ENCODE data around the gene PRDM15.

Gene PRDM15

DNA sequence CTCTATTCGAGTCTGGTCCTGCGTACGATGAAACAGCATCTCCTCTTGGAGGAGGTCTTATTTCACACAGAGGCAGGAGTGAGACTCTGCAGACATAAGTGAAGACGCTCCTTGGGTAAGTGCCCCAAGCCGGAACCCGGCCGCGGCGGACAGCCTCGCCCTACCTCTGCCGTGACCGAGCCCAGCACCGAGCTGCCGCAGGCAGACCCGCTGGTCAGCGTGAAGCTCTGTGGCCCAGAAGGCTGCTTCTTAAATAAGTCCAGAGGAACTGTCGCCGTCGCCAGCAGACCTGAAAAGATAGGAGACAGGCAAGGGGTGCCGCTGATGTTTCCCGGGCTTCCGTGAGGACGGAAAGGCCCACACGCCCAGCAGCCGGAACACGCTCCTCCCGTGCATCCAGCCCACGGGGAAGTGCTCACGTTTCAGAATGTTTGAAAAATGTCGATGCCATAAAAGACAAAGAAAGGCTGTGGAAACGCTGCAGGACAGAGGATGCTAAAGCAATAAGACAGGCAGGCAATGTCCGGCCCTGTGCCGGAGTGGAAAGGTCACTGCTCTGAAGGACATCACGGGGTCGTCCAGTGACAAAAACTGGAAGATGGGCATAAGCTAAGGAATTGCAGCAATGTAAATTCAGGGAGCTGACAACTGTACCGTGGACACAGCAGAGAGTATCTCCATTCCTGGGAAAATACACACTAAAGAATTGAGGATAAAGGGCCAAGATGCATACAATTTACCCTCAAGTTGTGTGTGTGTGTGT is 28.5 kb upstream of the PRDM15 start:
- DNase-seq: no peak

DNA sequence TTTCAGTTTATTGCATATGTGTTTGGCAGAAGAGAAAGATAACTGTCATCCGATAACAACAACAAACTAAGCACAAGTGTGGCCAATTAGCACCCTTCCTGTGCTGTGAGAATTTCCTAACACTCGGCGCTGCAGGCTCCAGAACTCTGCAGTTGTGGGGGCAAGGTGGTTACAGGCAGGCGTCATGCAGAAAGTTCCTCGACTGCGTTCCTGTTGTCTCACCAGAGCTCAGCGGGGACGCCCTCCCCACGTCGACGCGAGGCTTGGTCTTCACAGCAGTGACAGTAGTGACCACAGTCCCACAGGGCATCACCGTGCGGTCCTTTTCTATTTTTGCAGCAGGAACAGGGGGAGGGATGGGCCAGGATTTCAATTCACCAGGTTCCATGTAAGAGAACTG is 27.6 kb upstream of the PRDM15 start:
- DNase-seq: no peak

DNA sequence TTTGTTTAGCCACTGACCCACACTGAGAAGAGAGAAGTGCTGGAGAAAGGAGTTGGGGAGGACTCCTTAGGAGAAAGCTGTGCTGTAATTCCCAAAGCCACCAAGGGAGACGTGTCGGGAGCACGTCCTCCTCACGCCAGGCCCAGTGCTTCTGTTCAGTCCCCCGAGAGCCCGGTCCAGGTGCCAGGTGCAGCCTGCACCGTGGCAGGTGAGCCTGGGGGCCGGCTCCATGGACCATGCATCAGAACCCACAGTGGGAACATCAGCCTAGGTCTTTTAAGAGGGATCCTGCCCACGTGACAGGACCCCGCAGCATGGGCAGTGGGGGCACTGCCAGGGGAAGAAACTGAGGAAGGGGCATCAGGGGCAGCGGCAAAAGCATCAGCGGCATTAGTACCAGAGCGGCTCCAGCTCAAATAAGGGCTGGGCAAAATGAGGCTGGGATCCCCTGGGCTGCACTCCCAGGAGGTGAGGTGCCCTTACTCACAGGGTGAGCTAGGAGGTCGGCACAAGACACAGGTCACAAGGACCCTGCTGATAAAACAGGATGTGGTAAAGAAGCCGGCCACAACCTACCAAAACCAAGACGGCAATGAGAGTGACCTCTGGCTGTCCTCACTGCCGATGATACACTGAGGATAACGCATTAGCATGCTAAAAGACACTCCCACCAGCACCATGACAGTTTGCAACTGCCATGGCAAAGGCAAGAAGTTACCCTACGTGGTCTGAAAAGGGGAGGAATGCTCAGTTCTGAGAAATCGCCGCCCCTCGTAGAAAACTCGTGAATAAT is 24.6 kb upstream of the PRDM15 start:
- DNase-seq: no peak

DNA sequence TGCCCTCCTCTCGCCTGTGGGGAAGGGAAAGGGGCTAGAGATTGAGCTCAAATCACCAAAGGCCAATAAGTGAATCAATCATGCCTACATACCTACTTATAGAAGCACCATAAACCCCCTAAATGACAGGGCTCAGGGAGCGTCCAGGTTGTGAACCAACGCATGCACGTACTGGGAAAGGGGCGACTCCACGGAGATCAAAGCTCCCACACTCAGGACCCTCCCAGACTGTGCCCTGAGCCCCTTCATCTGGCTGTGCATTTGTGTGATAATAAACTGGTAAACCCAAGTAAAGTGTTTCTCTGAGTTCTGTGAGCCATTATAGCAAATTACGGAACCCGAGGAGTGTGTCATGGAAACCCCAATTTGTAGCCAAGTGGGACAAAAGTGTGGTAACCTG is 23.8 kb upstream of the PRDM15 start:
- no peak for DNase-seq

DNA sequence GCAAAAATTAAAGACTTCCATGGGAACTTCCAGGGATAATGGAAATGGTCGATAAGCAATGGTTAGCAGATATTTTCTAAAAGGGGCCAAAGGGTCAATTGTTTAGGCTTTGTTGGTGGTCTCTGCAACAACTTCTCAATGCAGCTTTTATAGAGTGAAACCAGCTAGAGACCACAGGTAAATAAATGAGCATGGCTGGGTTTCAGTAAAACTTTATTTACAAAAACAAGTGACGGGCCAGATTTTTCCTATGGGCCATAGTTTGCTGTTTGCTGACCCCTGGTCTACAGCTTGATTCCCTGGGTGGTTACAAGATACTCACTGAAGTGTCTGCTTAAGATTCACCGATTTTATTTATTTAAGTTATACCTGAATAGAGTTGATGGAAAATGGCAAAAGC is 22.6 kb upstream of the PRDM15 start:
- no peak for DNase-seq

DNA sequence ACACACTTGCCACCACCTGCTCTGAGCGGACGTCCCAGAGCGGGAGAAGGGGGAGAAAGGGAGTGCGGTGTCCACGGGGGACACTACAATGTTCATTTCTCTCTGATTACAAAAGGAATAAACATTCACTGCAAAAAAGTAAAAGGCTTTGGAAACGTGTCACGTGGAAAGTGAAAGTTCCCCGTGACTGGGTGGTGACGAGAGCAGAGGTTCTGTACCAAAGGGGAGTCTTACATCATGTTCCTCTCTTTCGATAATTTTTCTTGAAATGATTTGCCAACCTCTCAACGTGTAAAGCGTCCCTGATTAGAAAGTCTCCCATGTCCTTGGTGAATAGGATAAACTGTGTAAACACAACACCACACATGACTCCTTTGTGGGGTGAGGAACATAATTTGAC is 22.0 kb upstream of the PRDM15 start:
- peak; percentile 9 for DNase-seq

DNA sequence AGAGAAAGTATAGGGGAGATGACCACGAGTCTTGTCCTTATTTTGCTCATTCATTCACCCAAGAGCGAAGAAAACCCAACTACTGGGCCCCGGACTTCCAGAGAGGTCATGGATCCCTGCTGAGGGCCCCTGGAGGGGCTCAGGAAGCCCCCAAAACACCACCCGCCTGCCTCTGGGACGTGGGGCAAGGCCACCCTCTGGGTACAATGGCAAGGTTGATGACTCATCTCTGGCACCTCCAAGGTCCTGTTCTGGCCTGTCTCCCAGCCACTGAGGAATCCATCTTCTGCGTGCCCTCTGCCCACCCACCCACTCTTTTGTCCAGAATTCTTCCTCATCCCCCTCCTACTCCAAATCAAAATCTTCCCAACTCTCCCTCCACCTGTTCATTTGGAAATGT is 21.3 kb upstream of the PRDM15 start:
- DNase-seq: no peak

DNA sequence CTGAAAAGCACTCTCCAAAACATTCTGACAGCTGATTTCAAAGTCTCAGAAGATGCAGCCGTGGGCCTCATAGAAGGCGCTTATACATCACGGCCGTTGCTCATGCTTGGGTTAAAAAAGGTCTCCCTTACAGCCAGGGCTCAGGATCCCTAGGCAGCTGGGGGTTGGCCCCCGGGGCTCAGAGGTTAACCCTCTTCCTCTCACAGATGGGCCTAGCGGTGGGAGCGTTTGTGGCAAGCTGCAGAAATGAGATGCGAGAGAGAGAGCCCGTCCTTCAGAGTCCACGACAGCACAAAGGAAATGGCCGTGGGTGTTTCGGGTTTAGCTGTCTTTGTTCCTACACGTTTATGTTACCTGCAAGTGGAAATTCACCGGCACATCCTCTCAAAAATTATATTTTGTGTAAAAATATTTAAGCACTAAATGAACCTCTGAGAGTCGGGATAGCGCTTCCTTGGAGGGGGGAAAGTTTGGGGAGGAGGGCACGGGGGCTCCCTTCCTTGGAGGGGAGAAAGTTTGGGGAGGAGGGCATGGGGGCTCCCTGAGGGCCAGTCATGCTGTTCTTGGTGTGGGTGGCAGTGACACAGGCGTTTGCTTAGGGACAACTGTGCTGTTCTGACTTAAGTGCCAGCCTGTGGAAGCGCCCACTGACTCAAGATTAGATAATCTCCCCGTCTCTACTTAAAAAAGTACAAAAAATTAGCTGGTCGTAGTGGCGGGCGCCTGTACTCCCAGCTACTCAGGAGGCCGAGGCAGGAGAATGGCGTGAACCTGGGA is 20.5 kb upstream of the PRDM15 start:
- DNase-seq: peak; percentile 36

DNA sequence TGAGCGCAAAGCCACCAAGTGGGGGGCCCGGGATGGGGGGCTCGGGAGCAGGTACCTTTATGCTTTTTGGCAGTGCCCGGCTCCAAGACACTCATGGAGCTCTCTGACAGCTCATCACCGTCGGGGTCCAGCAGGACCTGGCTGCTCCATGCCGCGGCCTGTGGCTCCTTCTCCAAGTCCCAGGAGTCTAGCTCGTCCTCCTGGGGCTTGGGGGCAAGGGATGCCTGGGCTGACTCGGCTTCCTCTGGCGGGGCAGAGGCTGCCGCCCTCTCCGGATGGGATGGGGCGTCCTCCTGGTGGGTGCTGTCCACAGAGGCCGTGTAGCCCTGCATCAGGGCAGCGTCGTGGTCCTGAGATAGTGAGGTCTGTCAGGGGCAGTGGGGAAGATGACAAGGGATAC is 19.9 kb upstream of the PRDM15 start:
- no peak for DNase-seq

DNA sequence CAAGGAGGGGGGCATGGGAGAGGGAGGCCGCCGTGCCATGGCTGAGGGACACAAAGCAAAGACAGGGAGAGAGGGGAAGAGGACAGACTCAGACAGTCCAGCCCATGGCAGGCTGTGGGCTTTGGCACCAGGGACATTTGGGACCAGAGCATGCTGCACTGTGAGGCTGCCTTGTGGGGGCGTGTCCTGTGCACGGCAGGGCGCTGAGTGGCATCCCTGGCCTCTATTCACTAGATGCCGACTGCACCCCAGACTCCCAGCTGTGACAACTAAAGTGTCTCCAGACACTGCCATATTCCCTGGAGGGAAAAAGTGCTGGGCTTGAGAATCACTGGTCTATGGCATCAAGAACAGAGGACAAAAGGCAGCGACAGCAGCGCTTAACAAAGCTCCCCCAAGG is 18.6 kb upstream of the PRDM15 start:
- no peak for DNase-seq

DNA sequence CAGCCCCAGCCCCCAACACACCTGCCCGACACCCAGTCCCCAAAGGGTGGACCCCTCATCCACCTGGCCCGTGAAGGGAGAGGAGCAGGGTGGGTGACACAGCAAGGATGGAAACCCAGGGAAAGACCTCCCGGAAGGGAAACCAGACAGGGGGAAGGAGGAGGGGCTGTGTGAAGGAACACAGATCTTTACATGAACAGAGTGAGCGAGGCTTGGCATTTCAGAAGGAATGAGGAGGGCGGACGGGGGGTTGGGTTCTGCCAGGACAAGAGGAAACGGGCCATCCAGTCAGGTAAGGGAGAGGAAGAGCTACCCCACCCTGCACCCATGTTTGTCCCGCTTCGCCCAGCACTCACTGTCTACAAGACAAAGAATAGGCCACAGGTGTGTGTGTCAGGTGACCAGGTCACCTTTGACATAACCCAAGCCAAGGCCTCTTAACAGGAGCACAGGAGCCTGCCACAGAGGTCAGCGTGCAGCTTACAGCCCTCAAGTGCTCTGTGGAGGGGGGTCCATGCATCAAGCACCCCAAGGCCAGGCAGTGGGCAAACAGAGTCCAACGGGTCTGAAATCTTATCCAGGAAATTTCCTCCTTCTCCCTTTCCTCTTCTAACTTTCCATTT is 18.0 kb upstream of the PRDM15 start:
- no peak for DNase-seq

DNA sequence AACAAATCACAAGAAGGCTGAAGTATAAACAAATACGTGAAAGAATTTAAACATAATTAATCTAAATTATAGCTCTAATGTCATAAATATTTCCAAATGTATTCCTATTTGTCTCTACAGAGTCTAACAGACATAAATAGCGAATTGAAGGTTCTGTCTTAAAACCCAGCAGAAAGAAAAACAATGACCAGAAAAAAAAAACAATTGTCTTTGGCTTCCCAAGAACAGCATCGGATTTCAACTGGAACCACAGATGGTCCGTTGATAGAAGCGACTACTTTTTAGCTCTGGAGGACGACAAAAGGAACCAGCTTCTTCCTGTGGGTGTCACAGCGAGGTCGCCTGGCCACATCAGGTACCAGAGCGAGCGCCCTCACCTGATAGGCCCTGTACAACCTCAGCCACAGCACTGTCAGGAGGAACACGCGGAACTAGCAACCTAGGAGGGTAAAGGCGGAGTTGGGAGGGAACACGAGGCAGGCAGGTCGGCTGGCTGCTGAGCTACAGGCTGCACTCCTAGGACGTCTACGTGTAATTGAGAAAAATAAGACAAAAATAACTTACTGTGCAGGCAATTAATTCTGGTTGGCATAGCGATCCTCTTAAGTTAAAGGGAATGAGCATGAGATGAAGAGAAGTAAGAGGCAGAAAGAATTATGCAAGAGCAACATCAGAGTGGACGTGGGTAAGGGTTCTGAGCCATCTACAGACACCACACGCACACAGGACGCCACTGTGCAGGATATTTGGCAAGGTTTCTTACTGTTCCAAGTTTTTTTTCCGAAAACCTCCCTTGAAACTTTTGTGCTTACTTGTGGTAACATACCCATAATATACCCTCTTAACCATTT is 16.7 kb upstream of the PRDM15 start:
- DNase-seq: peak; percentile 28

DNA sequence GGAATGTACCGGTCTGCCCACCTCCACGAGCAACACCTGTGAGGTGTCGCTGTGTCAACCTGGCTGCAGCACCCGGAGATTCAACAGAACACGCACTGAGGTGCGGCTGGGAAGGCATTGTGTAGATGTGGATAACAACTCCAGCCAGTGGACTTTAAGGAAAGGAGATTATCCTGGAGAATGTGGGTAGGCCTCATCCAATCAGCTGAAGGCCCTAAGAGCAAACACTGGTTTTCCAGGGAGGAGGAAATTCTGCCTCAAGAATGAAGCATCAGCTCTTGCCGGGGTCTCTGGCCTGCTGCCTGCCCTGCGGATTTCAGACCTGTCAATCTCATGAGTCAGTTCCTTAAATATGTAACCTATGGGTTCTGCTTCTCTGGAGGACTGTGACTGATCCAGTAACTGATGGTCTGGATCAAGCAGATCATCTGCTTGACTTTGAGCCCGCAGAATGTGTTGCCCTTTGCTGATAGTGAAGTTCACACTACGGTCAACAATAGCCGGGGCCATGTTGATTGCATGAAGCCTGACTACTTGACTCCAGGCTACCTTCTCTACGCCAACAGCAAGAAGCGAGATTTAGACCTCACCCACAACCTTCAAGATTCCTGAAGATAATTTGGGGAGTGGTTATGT is 15.9 kb upstream of the PRDM15 start:
- no peak for DNase-seq

DNA sequence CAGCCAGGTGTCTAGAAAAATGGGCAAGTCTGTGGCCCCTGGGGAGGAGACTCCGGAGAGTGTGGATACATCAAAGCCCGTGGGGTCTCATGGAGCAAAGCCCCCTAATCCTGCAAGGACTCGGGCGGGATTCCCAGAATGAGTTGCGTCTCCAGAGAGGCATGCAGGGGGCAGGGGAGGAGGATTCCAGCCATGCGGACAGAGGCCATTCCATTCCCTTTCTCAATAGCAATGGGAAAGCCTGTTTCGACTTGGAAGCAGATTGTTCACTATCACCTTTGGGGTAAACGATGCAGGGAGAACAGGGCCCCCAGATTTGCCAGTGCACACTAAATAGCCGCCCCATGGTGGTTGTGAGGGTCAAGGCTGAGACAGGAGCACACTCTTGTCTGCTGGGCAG is 15.4 kb upstream of the PRDM15 start:
- no peak for DNase-seq

DNA sequence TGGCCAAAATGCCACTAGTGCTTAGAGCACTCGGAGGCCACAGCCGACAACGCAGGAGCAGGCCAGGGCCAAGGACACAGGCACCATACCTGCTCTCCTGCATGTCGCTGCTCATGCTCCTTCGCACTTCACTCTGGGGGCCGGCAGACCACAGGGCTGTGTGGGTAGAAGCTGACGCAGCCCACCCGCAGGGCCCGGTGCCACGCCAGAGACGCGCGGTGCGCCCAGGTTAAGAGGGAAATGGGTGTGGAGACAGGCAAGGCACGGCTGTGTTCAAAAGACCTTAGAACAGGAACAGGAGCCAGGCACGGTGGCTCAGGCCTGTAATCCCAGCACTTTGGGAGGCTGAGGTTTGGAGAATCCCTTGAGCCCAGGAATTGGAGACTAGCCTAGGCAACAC is 13.6 kb upstream of the PRDM15 start:
- DNase-seq: no peak

DNA sequence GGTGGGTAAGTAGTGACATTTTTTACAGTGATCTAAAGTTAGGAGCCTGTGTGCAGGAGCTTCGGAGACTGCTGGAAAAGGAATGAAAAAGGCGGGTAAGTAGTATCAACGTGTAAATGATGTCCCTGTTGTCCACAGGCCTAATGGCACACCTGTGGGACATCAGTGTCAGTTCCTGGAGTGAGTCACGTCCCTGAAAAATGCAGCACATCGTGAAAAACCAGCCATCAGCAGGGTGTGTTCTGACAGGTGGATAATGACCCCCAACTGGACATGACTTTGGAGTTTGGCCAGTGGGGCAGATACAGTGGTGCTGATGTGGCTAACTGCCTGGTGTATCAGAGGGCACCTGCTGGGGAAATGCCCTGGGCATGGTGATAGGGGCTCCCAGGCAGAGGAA is 12.0 kb upstream of the PRDM15 start:
- DNase-seq: no peak

DNA sequence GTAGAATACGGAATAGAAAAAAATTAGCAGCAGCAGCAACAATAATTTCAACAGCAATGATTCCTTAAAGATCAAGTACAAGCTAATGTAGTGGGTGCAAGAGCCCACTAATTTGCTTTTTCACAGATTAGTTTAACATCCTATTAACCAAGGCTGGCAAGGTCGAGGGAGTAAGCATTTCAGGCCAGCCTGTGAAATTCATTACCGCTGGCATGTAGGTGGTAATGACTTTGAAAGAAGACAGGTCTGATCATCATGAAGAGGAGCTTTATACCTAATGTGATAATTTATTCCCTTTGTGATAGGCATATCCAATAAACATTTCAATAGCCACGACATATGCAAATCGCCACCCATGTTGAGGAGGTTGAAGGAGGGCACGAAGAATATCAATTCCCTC is 11.2 kb upstream of the PRDM15 start:
- DNase-seq: no peak

DNA sequence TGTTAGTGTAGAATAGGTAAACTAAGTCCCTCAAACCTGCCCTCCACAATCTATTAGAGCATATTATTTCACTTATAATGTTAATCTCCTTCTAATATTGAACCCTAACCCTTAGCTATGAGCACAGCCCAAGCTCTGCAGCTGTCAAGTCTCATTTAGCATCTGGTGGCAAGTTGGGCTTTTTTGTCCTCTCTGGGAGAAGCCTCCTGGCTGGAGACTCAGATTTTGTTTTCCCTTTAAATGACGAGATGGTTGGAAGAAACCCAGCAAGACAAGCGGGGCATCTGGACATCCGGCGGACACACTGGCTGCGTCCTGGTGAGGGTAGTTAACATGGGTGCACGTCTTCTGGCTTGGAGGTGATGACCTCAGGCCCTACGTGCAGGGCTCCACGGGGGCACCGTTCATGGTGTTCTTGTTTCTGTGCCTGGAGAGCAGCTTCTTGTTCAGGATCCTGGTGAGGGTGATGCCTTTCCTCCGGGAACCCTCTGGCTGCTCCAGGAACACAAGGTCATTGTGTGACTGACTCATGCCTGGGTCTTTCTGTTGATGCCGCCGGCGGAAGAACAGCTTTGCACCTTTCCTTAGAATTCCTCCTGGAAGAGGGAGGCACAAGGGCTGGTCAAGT is 9.7 kb upstream of the PRDM15 start:
- no peak for DNase-seq

DNA sequence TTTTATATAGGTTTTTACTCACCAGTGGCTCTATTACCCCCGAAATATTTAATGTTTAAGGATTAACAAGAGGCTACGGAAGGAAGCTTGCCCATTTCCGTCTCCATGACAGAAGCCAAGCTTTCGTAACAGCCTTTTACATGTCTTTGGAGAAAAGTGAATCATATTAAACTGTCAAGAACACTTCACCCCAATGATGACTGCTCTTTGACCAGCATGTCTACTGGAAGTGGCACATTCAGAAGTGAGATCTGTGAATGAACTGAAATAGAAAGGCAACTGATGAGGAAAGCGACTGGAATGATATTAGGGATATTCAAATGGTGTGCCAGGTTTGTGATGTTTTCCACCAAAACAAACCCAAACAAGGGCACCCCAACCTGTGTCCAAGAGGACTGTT is 8.5 kb upstream of the PRDM15 start:
- DNase-seq: no peak

DNA sequence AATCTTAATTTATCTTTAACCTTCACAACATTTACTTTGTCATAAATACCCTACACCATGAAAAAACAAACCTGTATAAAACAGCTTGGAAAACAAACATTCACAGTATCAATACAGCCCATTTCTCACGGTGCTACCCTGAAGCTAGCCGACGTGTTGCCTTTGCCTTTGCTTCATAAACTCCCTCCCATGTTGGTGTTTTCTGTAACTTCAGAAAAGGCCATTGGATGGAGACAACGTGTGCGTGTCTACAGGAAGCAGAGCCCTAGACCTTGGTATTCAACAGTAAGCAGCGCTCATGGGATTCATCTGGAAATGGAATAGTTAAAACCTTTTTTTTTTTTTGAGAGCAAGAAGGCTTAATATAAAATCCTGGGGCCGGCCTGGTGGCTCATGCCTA is 7.2 kb upstream of the PRDM15 start:
- DNase-seq: no peak

DNA sequence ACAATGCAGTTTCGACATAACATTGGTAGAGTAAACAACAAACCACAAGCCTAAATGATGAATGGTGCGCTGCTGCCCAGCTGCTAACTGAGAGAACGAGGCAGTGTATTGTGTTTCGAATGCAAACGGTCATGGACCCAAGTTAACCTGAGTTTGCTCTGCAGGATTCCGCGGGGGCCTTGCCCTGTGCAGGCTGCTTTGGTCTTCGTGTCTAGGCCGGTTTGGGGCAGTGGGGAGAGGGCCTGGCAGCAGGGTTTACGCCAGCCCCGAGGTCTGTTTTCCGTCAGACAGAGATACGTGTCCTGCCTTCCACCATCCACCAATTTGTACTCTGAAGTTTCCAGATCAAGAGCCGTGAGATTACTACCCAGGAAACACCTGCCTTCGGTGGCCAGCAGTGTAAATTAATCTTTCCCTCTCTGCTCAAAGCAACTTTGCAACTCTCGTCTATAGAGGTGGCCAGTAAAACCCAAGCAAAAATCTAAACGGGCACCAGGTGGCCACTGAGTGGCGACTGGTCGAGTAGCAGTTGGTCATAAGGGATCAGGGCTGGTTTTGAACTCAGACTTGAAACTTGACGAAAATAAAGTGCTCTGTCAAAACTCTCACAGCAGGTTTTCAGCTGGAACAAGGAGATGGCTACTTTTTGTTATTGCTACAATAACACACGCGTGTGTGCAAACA is 6.3 kb upstream of the PRDM15 start:
- no peak for DNase-seq

Measured in stimulated activated naive CD4-positive, alpha-beta T cell treated with Interleukin-2 at 50 U/mL for 16 hours (primary cell).